ENCODE measurements around the gene CCNDBP1. TPM values are rescaled to one million over a fixed set of nuclear protein-coding genes. Genes with fewer than 3 reads are reported as not detected.

Gene CCNDBP1
- total and polyA plus RNA-seq, 8 donors: 17.6 to 37.7 (median 21.7) TPM

DNA sequence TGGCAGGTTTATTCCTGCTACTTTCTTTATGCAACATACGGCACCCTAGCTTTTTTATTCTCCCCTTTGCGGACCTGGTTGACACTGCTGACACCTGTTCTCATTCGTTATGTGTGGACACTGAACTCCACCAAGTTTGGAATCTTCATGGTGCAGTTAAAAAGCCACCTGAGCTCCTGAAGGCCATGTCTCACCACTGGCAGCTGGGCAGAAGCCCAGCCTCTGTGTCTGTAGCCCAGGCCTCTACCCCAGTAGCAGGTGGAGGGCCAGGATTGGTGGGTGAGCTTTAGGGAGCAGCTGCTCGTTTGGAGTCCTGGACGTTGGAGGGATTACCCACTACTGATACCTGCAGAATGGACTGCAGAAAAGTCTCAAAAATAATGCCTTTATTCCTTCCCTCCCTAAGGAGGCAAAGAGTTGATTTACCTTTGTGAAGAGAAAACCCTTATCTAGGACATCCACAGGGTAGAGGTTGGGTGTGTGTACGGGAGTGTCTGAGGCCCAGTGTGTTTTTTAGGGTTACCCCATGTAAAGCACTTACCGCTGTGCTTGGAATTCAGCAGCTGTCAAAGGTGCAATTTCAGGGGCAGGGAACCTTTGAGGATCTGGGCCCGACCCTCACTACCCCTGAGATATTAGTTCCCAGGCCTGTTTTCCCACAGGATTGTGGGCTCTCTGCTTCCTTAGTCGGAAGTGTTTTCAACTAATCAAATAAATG is 637 bp upstream of the CCNDBP1 start:
- H3K27me3 ChIP-seq: no peaks in the 10 kb centered on the region
- FAIRE-seq: no peak

GRCh38 chr15:43186003-43186353 is 775 bp downstream of the CCNDBP1 start:
- no peak for FAIRE-seq

More for the DNA sequence above, 637 bp upstream of the CCNDBP1 start:
- Histone ChIP-seq H3K4me1 (peaks cover 0 to 11% (median 8%) of the 10 kb centered on the region in 3 donors), H3K4me3 (peak overlapping the region in 1 of 4 donors; percentile 79), H3K36me3 (peaks cover 0 to 9% (median 0%) of the 10 kb centered on the region in 3 donors), H3K27ac (peak overlapping the region in 2 of 4 donors; percentile 85 to 89), H3K9me3 (no peaks in the 10 kb centered on the region)
- no peak for ATAC-seq
- intact Hi-C loops (cut with DNase I): no loop called here
- 71 to 72% methylated on average over 9 of the region's 9 CpGs for WGBS, 2 donors
- no peak for DNase-seq
- TF ChIP-seq CTCF (IDR thresholded peaks at IDR 0.05): no peak

GRCh38 chr15:43187544-43188155 is 2.4 kb downstream of the CCNDBP1 start:
- H3K4me1 ChIP-seq: peaks cover 0 to 15% (median 11%) of the 10 kb centered on the region in 3 donors
- H3K9me3 ChIP-seq: no peaks in the 10 kb centered on the region
- H3K36me3 ChIP-seq: peaks cover 9 to 35% (median 17%) of the 10 kb centered on the region in 3 donors
- ATAC-seq: no peak
- no peak overlapping the region for H3K4me3 ChIP-seq
- TF ChIP-seq CTCF (IDR thresholded peaks at IDR 0.05): peak in 2 of 4 donors; percentile 26 to 35
- no peak overlapping the region for H3K27ac ChIP-seq
- peak; percentile 82 for FAIRE-seq
- intact Hi-C loops (cut with DNase I): no loop called here
- DNase-seq: no peak
- WGBS, 2 donors: 64 to 76% methylated on average over 2 of the region's 2 CpGs
- no peaks in the 10 kb centered on the region for H3K27me3 ChIP-seq

More at GRCh38 chr15:43186003-43186353, 775 bp downstream of the CCNDBP1 start:
- TF ChIP-seq CTCF (IDR thresholded peaks at IDR 0.05): no peak
- DNase-seq (peak in 2 of 6 donors; percentile 26 to 31), ATAC-seq (peak; percentile 14 to 38 (median 28))
- Histone ChIP-seq H3K9me3 (no peaks in the 10 kb centered on the region), H3K4me1 (peaks cover 0 to 15% (median 11%) of the 10 kb centered on the region in 3 donors), H3K27me3 (no peaks in the 10 kb centered on the region), H3K36me3 (peaks cover 0 to 23% (median 6%) of the 10 kb centered on the region in 3 donors), H3K4me3 (peak overlapping the region; percentile 49 to 79 (median 70)), H3K27ac (peak overlapping the region; percentile 66 to 89 (median 78))
- intact Hi-C loops (cut with DNase I): no loop called here
- WGBS, 2 donors: 1 to 2% methylated on average over 13 of the region's 13 CpGs

GRCh38 chr15:43189296-43189695 is 4.1 kb downstream of the CCNDBP1 start:
- FAIRE-seq: no peak
- H3K36me3 ChIP-seq: peaks cover 11 to 45% (median 21%) of the 10 kb centered on the region in 3 donors
- peaks cover 0 to 15% (median 11%) of the 10 kb centered on the region in 3 donors for H3K4me1 ChIP-seq

More at GRCh38 chr15:43189296-43189695, 4.1 kb downstream of the CCNDBP1 start:
- no peak for DNase-seq
- ATAC-seq: no peak
- intact Hi-C loops (cut with DNase I): no loop called here
- no peak for TF ChIP-seq CTCF (IDR thresholded peaks at IDR 0.05)
- H3K27me3 ChIP-seq: no peaks in the 10 kb centered on the region
- no peak overlapping the region for H3K27ac ChIP-seq
- WGBS, 2 donors: 85 to 88% methylated on average over 2 of the region's 2 CpGs
- H3K9me3 ChIP-seq: no peaks in the 10 kb centered on the region
- no peak overlapping the region for H3K4me3 ChIP-seq

All from pancreas (tissue), 10 donors.